ENCODE results near the gene NUP188.
"Not testable (repeated sequence)": the region's sequence is repeated elsewhere in the genome, so short reads cannot be mapped to it uniquely, and the experiment has no call there.

The NUP188 gene

GRCh38 chr9:128944966-128945365, 2.5 kb upstream of the NUP188 start:
- not testable (repeated sequence) for DNase-seq

- no peak for DNase-seq
Measured at GRCh38 chr9:128945798-128946501, 1.5 kb upstream of the NUP188 start.

GRCh38 chr9:128946571-128947276, 775 bp upstream of the NUP188 start:
- no peak for DNase-seq

GRCh38 chr9:128947277-128947526, 297 bp upstream of the NUP188 start:
- no peak for DNase-seq

DNA sequence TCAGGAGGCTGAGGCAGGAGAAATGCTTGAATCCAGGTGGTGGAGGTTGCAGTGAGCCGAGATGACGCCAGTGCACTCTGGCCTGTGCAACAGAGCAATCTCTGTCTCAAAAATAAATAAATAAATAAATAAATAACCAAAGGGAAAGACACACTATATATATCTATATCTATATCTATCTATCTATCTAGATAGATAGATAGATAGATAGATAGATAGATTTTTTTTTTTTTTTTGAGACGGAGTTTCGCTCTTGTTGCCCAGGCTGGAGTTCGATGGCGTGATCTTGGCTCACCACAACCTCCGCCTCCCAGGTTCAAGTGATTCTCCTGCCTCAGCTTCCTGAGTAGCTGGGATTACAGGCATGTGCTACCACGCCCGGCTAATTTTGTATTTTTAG, 13.9 kb downstream of the NUP188 start:
- DNase-seq, result not testable (repeated sequence)

- DNase-seq, result no peak
Measured at GRCh38 chr9:128969491-128969890, 22.0 kb downstream of the NUP188 start.

- DNase-seq, result no peak
Measured at GRCh38 chr9:128972956-128973355, 25.5 kb downstream of the NUP188 start.

GRCh38 chr9:128979111-128979510, 31.6 kb downstream of the NUP188 start:
- DNase-seq, result no peak

- DNase-seq, result no peak
Measured at GRCh38 chr9:128983536-128983935, 36.0 kb downstream of the NUP188 start.

DNA sequence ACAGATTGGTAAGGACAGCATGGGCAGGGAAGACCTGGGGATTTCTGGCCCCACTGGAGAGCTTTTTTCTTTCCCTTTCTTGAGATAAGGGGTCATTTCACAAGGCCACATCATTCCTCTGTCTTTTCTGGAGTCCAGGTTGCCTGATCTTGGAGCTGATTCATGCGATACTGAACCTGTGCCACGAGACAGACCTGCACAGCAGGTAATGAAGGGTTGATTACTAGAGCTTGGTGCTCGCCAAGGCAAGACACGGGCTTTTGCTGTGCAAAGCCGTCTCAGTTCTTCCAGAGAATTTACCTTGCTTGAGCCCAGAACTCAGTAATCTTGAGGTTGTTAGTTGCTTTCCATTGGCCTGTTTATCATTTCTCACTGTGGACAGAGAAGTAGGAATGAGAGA, 39.2 kb downstream of the NUP188 start:
- no peak for DNase-seq

DNA sequence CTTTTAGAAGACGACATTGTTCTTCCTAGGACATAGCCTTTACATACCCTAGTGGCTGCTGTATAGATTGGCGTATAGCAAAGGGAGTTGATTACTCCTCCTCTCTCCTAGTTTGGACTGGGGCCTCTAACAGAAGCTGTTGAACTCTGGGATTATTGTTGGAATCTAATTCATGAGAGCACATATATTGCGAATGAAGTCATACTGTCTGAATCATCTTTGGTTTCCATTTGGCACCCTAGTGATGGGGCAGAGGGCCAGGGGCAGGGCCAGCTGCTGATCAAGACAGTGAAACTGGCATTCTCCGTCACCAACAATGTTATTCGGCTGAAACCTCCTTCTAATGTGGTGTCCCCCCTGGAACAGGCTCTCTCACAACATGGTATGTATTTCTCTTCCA, 40.3 kb downstream of the NUP188 start:
- DNase-seq, result no peak

- peak; percentile 15 for DNase-seq
Measured at GRCh38 chr9:128992995-128993394, 45.5 kb downstream of the NUP188 start.

DNA sequence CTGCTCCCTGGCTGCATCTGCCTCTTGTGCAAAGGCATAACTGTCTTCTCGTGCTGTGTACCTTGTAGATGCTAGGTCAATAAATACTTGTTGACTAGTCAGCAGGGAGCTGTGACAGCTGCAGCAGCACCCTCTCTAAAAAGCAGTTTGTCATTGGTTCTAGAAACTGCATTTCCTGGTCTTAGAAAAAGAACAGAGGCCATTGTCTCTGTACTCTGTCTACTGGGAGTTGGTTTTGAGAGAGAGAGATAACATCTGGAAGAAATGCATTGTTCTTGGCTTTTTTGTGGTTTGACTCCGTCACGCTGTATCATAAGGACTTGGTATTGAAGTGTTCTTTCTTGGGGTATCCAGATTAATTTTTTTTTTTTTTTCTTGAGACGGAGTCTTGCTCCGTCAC, 48.3 kb downstream of the NUP188 start:
- peak; percentile 24 for DNase-seq

DNA sequence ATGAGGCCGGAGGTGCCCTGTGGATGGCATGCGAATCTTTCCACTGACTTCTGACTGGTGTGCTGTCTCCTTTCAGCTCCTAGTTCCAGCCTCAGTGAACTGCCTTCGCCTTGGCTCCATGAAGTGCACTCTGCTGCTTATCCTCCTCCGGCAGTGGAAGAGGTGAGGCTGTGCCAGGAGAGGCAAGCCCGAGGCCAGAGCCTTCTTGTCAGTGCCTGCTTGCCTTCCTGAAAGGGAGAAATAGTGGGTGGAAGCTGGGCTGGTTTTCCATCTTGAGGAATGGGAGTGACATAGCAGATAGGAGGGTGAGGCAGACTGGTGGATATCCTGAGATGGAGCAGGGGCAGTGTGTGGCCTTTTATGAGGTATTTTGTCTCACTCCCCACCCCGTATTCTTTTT, 51.0 kb downstream of the NUP188 start:
- DNase-seq, result no peak

- no peak for DNase-seq
Measured at GRCh38 chr9:128999581-129000206, 52.2 kb downstream of the NUP188 start.

DNA sequence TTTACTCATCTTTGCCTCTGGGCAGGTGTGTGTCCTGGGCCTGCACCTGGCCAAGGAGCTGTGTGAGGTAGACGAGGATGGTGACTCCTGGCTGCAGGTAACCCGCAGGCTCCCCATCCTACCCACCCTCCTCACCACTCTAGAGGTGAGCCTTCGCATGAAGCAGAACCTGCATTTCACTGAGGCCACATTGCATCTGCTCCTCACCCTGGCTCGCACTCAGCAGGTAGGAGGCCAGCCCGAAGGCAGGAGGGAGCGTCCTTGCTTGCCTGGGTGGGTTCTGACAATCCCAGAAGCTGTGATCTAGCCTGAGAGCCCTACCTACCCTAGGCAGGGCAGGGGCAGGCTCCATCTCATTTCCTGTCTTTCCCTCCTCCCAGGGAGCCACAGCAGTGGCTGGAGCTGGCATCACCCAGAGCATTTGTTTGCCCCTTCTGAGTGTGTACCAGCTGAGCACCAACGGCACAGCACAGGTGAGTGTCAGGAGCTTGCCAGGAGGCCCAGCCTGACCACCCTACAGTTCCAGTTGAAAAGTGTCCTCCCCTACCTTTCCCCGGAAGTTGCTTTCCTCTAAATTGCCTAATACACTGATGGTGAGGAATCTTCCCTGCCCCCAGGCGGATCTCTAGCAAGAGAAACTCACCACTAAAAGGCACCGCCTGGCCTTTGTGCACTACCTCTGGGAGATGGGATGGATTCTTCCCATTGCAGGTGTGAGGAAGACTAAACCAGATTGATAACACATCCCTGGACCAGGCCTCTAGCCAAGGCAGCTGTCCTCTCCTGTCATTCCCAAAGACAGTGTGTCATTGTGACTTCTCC, 54.2 kb downstream of the NUP188 start:
- no peak for DNase-seq

DNA sequence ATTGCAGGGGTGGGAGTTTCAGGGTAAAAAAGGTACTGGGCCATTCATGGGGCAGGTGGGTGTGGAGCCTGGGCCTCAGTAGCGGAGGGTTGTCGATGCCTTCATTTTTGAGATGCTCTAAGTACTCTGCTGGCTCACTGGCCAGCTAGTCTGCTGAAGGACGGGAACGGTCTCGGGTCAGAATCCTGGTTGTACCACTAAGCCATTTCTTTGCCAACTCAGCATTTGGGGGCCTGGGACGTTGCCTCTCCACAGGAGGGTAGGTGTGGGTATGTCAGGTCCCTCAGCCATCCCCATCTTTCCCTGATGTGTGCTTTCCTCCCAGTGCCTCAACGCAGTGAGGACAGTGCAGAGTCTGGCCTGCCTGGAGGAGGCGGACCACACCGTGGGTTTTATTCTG, 55.5 kb downstream of the NUP188 start:
- no peak for DNase-seq

DNA sequence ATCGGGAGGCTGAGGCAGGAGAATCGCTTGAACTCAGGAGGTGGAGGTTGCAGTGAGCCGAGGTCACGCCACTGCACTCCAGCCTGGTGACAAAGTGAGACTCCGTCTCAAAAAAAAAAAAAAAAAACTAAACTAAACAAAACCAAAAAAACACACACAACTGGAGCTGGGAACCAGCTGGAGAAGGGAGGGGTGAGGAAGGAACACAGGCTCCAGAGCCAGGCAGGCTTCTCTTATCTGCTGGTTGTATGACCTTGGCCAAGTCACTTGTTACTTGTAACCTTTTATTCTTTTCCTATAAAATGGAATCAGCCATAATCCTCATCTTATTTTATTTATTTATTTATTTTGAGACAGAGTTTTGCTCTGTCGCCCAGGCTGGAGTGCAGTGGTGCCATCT, 56.7 kb downstream of the NUP188 start:
- not testable (repeated sequence) for DNase-seq

GRCh38 chr9:129005336-129005997, 58.0 kb downstream of the NUP188 start:
- DNase-seq, result no peak

DNA sequence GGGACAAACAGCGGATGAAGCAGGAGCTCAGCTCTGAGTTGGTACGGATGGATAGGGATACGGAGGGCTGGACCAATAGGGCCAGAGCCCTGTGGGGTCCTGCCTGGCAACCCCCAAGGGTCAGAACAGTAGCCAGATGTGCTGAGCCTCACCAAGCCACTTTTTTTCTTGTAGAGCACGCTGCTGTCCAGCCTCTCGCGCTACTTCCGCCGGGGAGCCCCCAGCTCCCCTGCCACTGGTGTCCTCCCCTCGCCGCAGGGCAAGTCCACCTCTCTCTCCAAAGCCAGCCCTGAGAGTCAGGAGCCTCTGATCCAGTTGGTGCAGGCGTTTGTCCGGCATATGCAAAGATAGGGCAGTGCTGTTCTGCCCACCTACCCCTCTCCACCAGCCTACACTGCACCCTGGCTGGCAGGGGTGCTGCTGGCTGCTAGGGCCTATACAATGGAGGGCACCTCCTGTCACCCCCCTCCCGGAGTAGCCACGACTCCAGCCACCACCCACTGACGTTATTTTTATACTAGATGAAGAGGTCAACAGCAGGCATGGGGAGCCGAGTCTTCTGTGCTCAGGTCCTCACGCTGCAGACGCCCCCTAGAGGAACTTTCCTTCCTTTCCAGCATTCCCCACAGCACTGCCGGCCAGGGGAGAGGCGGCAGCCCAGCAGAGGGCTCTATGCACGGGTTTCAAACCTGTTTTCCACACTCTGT, 59.0 kb downstream of the NUP188 start:
- DNase-seq, result peak; percentile 26

GRCh38 chr9:129007035-129007765, 59.7 kb downstream of the NUP188 start:
- DNase-seq, result no peak

Measured in NCI-H2107 (cell line).